Endothelial cell of umbilical vein (primary cell): Measurements from ENCODE around the gene ATP10A.

Source experiments
- CTCF ChIP-seq, 2 donors: IDR thresholded peaks; 1 replicate in 1 of 2; 2 replicates in 1 of 2; pipeline ENCODE4 v1.5.1; 2011; ENCODE audit warnings: low read length in 2 of 2, mild to moderate bottlenecking in 2 of 2, moderate library complexity in 2 of 2, control low read depth in 1 of 2, inconsistent platforms in 1 of 2, low read depth in 1 of 2; ENCODE audit not compliant: insufficient read depth in 1 of 2; ENCODE audit errors: extremely low read depth in 1 of 2
- EZH2 ChIP-seq: IDR thresholded peaks from 2 replicates; pipeline ENCODE4 v1.6.1; 2012; ENCODE audit warnings: borderline replicate concordance, low read depth, mild to moderate bottlenecking, moderate library complexity, low read length, inconsistent platforms; ENCODE audit not compliant: severe bottlenecking
- FOS ChIP-seq: IDR thresholded peaks from 2 replicates; pipeline ENCODE4 v1.6.1; 2011; ENCODE audit warnings: mild to moderate bottlenecking, low read length, moderate library complexity, borderline replicate concordance; ENCODE audit not compliant: insufficient read depth
- GATA2 ChIP-seq: IDR thresholded peaks from 2 replicates; pipeline ENCODE4 v1.7.0; 2011; ENCODE audit warnings: low read depth, mild to moderate bottlenecking, moderate library complexity, mixed read lengths, low read length; ENCODE audit not compliant: insufficient read length, insufficient read depth
- JUN ChIP-seq: IDR thresholded peaks from 2 replicates; pipeline ENCODE4 v1.6.1; 2011; ENCODE audit warnings: borderline replicate concordance, low read depth; ENCODE audit not compliant: insufficient read length, insufficient read depth
- MAX ChIP-seq: IDR thresholded peaks from 2 replicates; pipeline ENCODE4 v1.6.1; 2011; ENCODE audit not compliant: insufficient read depth, insufficient read length
- MYC ChIP-seq: IDR thresholded peaks from one replicate; pipeline ENCODE4 v1.6.1; 2011; ENCODE audit warnings: mild to moderate bottlenecking, low read depth, low read length
- POLR2A ChIP-seq: IDR thresholded peaks from 2 replicates; pipeline ENCODE4 v1.6.1; 2012; ENCODE audit warnings: low read depth, mild to moderate bottlenecking, control low read depth, low read length
- POLR2AphosphoS5 ChIP-seq: IDR thresholded peaks from 2 replicates; pipeline ENCODE4 v1.6.1; 2012; ENCODE audit warnings: low read depth, mild to moderate bottlenecking, control low read depth, low read length, moderate library complexity; ENCODE audit not compliant: insufficient read depth

GRCh38 chr15:25846377-25846776, 16.8 kb downstream of the ATP10A start:
- TF ChIP-seq CTCF (IDR thresholded peaks at IDR 0.05; ENCODE audit: extremely low read depth in 1 of 2, insufficient read depth in 1 of 2, low read depth in 1 of 2, low read length in 2 of 2) = no peak
- no peak for TF ChIP-seq POLR2A
- no peak for TF ChIP-seq FOS
- TF ChIP-seq POLR2AphosphoS5 = no peak
- TF ChIP-seq EZH2 = no peak
- no peak for TF ChIP-seq MYC
- no peak for TF ChIP-seq JUN
- TF ChIP-seq GATA2 = no peak
- no peak for TF ChIP-seq MAX
